A673 (cell line): Measurements from ENCODE around the gene PIM3. TPM values are rescaled to one million over a fixed set of nuclear protein-coding genes. Genes with fewer than 3 reads are reported as not detected.

Experiments
- BruUV-seq: library from RNA; stranded (reverse); fragments of 400-500 nt; replicated peaks from 2 replicates; lab custom pipeline; 2021; lab: Mats Ljungman, UMichigan
- CTCF ChIA-PET: fragments of 300-600 bp; sonication (Branson Sonifier 250); formaldehyde crosslinking; loops from one replicate; lab custom pipeline; 2022; ENCODE audit warnings: antibody characterized with exemption; lab: Charles Lee
- POLR2A ChIA-PET: fragments of 300-600 bp; sonication (Branson Sonifier 250); formaldehyde crosslinking; loops from one replicate; lab custom pipeline; 2022; ENCODE audit warnings: antibody characterized with exemption; ENCODE audit not compliant: low non-redundant PET; lab: Charles Lee
- DNase-seq: peaks from one replicate; pipeline ENCODE4 v3.0.0-alpha.2; 2015; ENCODE audit warnings: low spot score
- H3K27ac ChIP-seq: fragments of 200-600 bp; sonication (generic); 2 replicates; pipeline ENCODE4 v1.5.1; 2016; ENCODE audit warnings: mixed run types, low read depth, mild to moderate bottlenecking, mixed read lengths, antibody characterized with exemption, low read length; ENCODE audit not compliant: poor library complexity, severe bottlenecking
- H3K27me3 ChIP-seq: fragments of 200-600 bp; sonication (generic); replicated peaks from 2 replicates; pipeline ENCODE4 v1.6.1; 2017; ENCODE audit warnings: mixed run types, low read depth, mild to moderate bottlenecking, mixed read lengths, antibody characterized with exemption, low read length; ENCODE audit not compliant: insufficient read depth, poor library complexity
- H3K36me3 ChIP-seq: fragments of 200-600 bp; sonication (generic); 2 replicates; pipeline ENCODE4 v1.6.1; 2016; ENCODE audit warnings: mixed run types, mild to moderate bottlenecking, mixed read lengths, antibody characterized with exemption, low read length; ENCODE audit not compliant: insufficient read depth, poor library complexity, severe bottlenecking
- H3K4me1 ChIP-seq: fragments of 200-600 bp; sonication (generic); 2 replicates; pipeline ENCODE4 v1.6.1; 2017; ENCODE audit warnings: mixed run types, mild to moderate bottlenecking, mixed read lengths, antibody characterized with exemption, low read length; ENCODE audit not compliant: insufficient read depth, poor library complexity, severe bottlenecking
- H3K4me3 ChIP-seq: fragments of 200-600 bp; sonication (generic); 2 replicates; pipeline ENCODE4 v1.5.1; 2016; ENCODE audit warnings: low read depth, mixed run types, mild to moderate bottlenecking, mixed read lengths, low read length; ENCODE audit not compliant: poor library complexity, severe bottlenecking
- H3K9me3 ChIP-seq: fragments of 200-600 bp; sonication (generic); 2 replicates; pipeline ENCODE4 v1.6.1; 2016; ENCODE audit warnings: mixed run types, low read depth, mild to moderate bottlenecking, mixed read lengths, antibody characterized with exemption, low read length; ENCODE audit not compliant: poor library complexity, severe bottlenecking
- EZH2 ChIP-seq: fragments of 200-600 bp; sonication (generic); IDR thresholded peaks from 2 replicates; pipeline ENCODE4 v1.6.1; 2017; ENCODE audit warnings: borderline replicate concordance, low read depth, mild to moderate bottlenecking, mixed read lengths, antibody characterized with exemption, low read length; ENCODE audit not compliant: poor library complexity, severe bottlenecking
- intact Hi-C: fragments of 100-400 bp; cut with micrococcal nuclease; formaldehyde crosslinking; loops from one replicate; pipeline ENCODE4 v1.10.0; 2022; ENCODE audit not compliant: unreplicated experiment
- total RNA-seq: library from RNA; stranded (reverse); gene quantifications from 2 replicates; pipeline ENCODE4 v1.2.3, GENCODE V29; 2021
- TF ChIP-seq, protein P1 (sequence below): fragments of 300-800, 200-600 bp; sonication (generic); conservative IDR thresholded peaks from 2 replicates; pipeline ENCODE4 v1.5.1; 2017; ENCODE audit warnings: low read depth, mild to moderate bottlenecking, antibody characterized with exemption, low read length, moderate library complexity, mixed read lengths

Gene PIM3
- total RNA-seq, 1 experiment from 2014 or later = 71.3 TPM

GRCh38 chr22:49999946-50000586 lies 39.5 kb downstream of the PIM3 start:
- Histone ChIP-seq H3K9me3 (no peaks in the 10 kb centered on the region), H3K4me3 (no peak overlapping the region), H3K27ac (no peak overlapping the region), H3K27me3 (no peaks in the 10 kb centered on the region), H3K4me1 (peaks cover 11% of the 10 kb centered on the region), H3K36me3 (no peaks in the 10 kb centered on the region)
- no TSS peak for BruUV-seq
- ChIA-PET CTCF (no interaction called here), POLR2A (no interaction called here)
- no peak for TF ChIP-seq EZH2
- TF ChIP-seq, protein P1, sequence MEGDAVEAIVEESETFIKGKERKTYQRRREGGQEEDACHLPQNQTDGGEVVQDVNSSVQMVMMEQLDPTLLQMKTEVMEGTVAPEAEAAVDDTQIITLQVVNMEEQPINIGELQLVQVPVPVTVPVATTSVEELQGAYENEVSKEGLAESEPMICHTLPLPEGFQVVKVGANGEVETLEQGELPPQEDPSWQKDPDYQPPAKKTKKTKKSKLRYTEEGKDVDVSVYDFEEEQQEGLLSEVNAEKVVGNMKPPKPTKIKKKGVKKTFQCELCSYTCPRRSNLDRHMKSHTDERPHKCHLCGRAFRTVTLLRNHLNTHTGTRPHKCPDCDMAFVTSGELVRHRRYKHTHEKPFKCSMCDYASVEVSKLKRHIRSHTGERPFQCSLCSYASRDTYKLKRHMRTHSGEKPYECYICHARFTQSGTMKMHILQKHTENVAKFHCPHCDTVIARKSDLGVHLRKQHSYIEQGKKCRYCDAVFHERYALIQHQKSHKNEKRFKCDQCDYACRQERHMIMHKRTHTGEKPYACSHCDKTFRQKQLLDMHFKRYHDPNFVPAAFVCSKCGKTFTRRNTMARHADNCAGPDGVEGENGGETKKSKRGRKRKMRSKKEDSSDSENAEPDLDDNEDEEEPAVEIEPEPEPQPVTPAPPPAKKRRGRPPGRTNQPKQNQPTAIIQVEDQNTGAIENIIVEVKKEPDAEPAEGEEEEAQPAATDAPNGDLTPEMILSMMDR = no peak
- intact Hi-C loops = no loop called here
- DNase-seq = no peak

- ChIA-PET POLR2A (no interaction called here), CTCF (interaction anchor here (0.6 kb wide), 1 partner anchor 20 kb away, joined by 17 read pairs; no protein-coding TSS in a partner anchor)
- Histone ChIP-seq H3K27ac (no peak overlapping the region), H3K36me3 (no peaks in the 10 kb centered on the region), H3K27me3 (no peaks in the 10 kb centered on the region), H3K4me3 (no peak overlapping the region), H3K9me3 (no peaks in the 10 kb centered on the region), H3K4me1 (peaks cover 11% of the 10 kb centered on the region)
- TF ChIP-seq, protein P1 = no peak
- TF ChIP-seq EZH2 = no peak
- no TSS peak for BruUV-seq
- DNase-seq = no peak
- intact Hi-C loops = no loop called here
These were observed 40.2 kb downstream of the PIM3 start for GRCh38 chr22:50000587-50001387.

GRCh38 chr22:50001388-50002231 lies 41.0 kb downstream of the PIM3 start:
- H3K27ac ChIP-seq = no peak overlapping the region
- TF ChIP-seq EZH2 = no peak
- TF ChIP-seq, protein P1 = no peak
- peak; percentile 61 for DNase-seq
- CTCF ChIA-PET = interaction anchor here (0.6 kb wide), 1 partner anchor 20 kb away, joined by 17 read pairs; no protein-coding TSS in a partner anchor
- no peaks in the 10 kb centered on the region for H3K36me3 ChIP-seq
- no peak overlapping the region for H3K4me3 ChIP-seq
- POLR2A ChIA-PET = no interaction called here
- no TSS peak for BruUV-seq
- no peaks in the 10 kb centered on the region for H3K9me3 ChIP-seq
- intact Hi-C loops = no loop called here
- H3K4me1 ChIP-seq = peaks cover 11% of the 10 kb centered on the region
- no peaks in the 10 kb centered on the region for H3K27me3 ChIP-seq
